Thyroid gland (tissue), 4 donors: ENCODE measurements around the gene PPFIA4.

ENCODE experiments used
- CTCF ChIP-seq, 6 experiments: fragments of 200-600 bp in 3 of 6; fragments of 450-650 bp in 3 of 6; sonication (generic) in 3 of 6; IDR thresholded peaks; one replicate each; pipeline ENCODE4 v1.5.1; 2016 to 2019; ENCODE audit warnings: antibody characterized with exemption in 6 of 6, mild to moderate bottlenecking in 2 of 6, inconsistent platforms in 1 of 6, moderate library complexity in 1 of 6
- POLR2A ChIP-seq, 2 donors: fragments of 450-650 bp; IDR thresholded peaks; one replicate each; pipeline ENCODE4 v1.6.1; 2017; ENCODE audit warnings: antibody characterized with exemption in 2 of 2, mild to moderate bottlenecking in 2 of 2, moderate library complexity in 1 of 2

- TF ChIP-seq POLR2A (IDR thresholded peaks at IDR 0.05) (no peak), CTCF (IDR thresholded peaks at IDR 0.05) (no peak)
These were observed 14.7 kb upstream of the PPFIA4 start for GRCh38 chr1:203011582-203011981.
